Ishikawa (cell line): ENCODE data around the gene DIP2B.

ENCODE experiments used
- CEBPB ChIP-seq: IDR thresholded peaks from 2 replicates; pipeline ENCODE4 v1.6.1; 2012
- CREB1 ChIP-seq: IDR thresholded peaks from 2 replicates; pipeline ENCODE4 v1.6.1; 2012; ENCODE audit warnings: low read depth
- EGR1 ChIP-seq: IDR thresholded peaks from 2 replicates; pipeline ENCODE4 v1.6.1; 2012
- EP300 ChIP-seq: IDR thresholded peaks from 2 replicates; pipeline ENCODE4 v1.6.1; 2012; ENCODE audit warnings: borderline replicate concordance
- FOXM1 ChIP-seq: IDR thresholded peaks from 2 replicates; pipeline ENCODE4 v1.6.1; 2012; ENCODE audit warnings: low read depth, borderline replicate concordance
- MAX ChIP-seq: IDR thresholded peaks from 2 replicates; pipeline ENCODE4 v1.6.1; 2012
- NFIC ChIP-seq: IDR thresholded peaks from 2 replicates; pipeline ENCODE4 v1.6.1; 2012
- RAD21 ChIP-seq: IDR thresholded peaks from 2 replicates; pipeline ENCODE4 v1.6.1; 2012; ENCODE audit warnings: low read depth
- REST ChIP-seq: IDR thresholded peaks from 2 replicates; pipeline ENCODE4 v1.6.1; 2012; ENCODE audit warnings: low read depth, mild to moderate bottlenecking
- TAF1 ChIP-seq: IDR thresholded peaks from 2 replicates; pipeline ENCODE4 v1.6.1; 2012; ENCODE audit warnings: low read depth, mild to moderate bottlenecking
- TCF12 ChIP-seq: IDR thresholded peaks from 2 replicates; pipeline ENCODE4 v1.6.1; 2012; ENCODE audit warnings: low read depth
- TEAD4 ChIP-seq: IDR thresholded peaks from 2 replicates; pipeline ENCODE4 v1.6.1; 2012
- USF1 ChIP-seq: IDR thresholded peaks from 2 replicates; pipeline ENCODE4 v1.6.1; 2012
- YY1 ChIP-seq: IDR thresholded peaks from 2 replicates; pipeline ENCODE4 v1.6.1; 2012; ENCODE audit warnings: low read depth
- ZBTB7A ChIP-seq: IDR thresholded peaks from 2 replicates; pipeline ENCODE4 v1.6.1; 2012; ENCODE audit warnings: low read depth

Gene DIP2B

GRCh38 chr12:50514526-50515276 is 9.9 kb downstream of the DIP2B start:
- TF ChIP-seq MAX = no peak
- TF ChIP-seq RAD21 = no peak
- no peak for TF ChIP-seq TAF1
- no peak for TF ChIP-seq ZBTB7A
- TF ChIP-seq EGR1 = no peak
- TF ChIP-seq NFIC = no peak
- TF ChIP-seq FOXM1 = no peak
- no peak for TF ChIP-seq TCF12
- no peak for TF ChIP-seq EP300
- TF ChIP-seq CEBPB = no peak
- no peak for TF ChIP-seq USF1
- no peak for TF ChIP-seq CREB1
- no peak for TF ChIP-seq TEAD4
- no peak for TF ChIP-seq YY1

GRCh38 chr12:50515587-50515986 is 10.8 kb downstream of the DIP2B start:
- no peak for TF ChIP-seq TEAD4
- no peak for TF ChIP-seq CREB1
- no peak for TF ChIP-seq MAX
- TF ChIP-seq ZBTB7A = no peak
- TF ChIP-seq TCF12 = no peak
- no peak for TF ChIP-seq USF1
- TF ChIP-seq YY1 = no peak
- no peak for TF ChIP-seq CEBPB
- no peak for TF ChIP-seq RAD21
- no peak for TF ChIP-seq TAF1
- no peak for TF ChIP-seq NFIC
- no peak for TF ChIP-seq FOXM1
- no peak for TF ChIP-seq EGR1

- TF ChIP-seq ZBTB7A = no peak
- no peak for TF ChIP-seq RAD21
- TF ChIP-seq USF1 = no peak
- no peak for TF ChIP-seq REST
- TF ChIP-seq TAF1 = no peak
These were observed 12.8 kb downstream of the DIP2B start for GRCh38 chr12:50517421-50518048.

GRCh38 chr12:50518090-50518489 is 13.3 kb downstream of the DIP2B start:
- TF ChIP-seq CREB1 (no peak), NFIC (no peak), RAD21 (no peak), REST (no peak), YY1 (no peak), TAF1 (no peak), EGR1 (no peak), TCF12 (no peak)

- TF ChIP-seq FOXM1 = no peak
- TF ChIP-seq TCF12 = no peak
- TF ChIP-seq USF1 = no peak
- no peak for TF ChIP-seq NFIC
- no peak for TF ChIP-seq CREB1
- no peak for TF ChIP-seq REST
- TF ChIP-seq TEAD4 = no peak
- no peak for TF ChIP-seq MAX
- TF ChIP-seq ZBTB7A = no peak
- no peak for TF ChIP-seq RAD21
- TF ChIP-seq EP300 = no peak
- TF ChIP-seq CEBPB = no peak
- TF ChIP-seq EGR1 = no peak
- no peak for TF ChIP-seq YY1
- TF ChIP-seq TAF1 = no peak
These were observed 14.6 kb downstream of the DIP2B start for GRCh38 chr12:50519353-50519752.
